Measurements from ENCODE around the gene FARP1.

Gene FARP1

DNA sequence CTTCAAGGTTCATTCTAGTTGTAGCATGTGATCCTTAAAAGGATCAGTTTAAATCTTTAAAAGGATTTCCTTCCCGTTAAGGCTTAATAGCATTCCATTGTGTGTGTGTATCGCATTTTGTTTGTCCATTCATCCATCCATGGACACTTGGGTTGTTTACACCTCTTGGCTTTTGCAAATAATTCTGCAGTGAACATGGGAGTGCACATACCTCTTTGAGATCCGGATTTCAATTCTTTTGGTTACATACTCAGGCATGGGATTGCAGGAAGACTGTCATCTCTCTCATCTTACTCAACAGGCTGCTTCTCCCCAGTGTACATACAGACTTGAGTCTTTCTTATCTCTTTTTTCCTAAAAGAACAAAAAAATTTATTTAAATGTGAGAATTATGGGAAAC is 32.9 kb downstream of the FARP1 start:
- DNase-seq (ENCODE audit: low spot score), result no peak

DNA sequence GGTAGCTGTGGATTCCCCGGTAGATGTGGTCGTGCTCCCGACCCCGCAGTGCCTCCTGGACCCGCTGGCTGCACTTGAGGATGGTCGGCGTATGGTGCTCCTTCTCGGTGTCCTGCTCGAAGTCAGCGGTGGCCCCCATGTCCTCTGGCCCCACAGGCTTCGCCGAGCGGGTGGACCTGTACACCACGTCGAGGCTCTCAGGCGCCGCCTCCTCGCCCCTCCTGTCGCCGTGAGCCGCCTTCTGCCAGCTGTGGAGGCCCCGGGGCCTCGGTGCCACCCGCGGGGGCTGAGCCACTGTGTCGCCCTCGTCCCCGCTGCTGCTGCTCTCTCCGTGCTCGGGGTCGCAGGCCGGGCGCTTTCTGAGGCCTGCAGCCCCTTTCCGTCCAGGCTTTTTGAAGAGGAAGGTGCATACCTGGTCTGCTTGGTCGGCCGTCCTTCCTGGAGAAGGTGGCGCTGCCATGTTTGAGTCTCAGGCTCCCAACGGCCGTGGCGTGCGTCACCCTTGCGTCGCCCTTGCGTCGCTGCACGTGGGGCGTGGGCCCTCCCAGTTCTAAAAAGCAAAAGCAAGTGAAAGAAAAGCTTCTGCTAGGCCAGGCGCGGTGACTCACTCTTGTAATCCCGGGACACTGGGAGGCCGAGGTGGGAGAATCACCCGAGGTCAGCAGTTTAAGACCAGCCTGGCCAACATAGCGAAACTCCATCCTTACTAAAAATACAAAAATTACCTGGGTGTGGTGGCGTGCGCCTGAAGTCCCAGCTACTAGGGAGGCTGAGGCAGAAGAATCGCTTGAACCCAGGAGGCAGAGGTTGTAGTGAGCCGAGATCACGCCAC is 34.1 kb downstream of the FARP1 start, which contains the start of gene RNF113B:
Gene RNF113B (minus strand): TSS at position 493 of the 832 bp plus-strand sequence. CDS start 33 bp downstream, at position 460.
- no peak for DNase-seq (ENCODE audit: low spot score)

DNA sequence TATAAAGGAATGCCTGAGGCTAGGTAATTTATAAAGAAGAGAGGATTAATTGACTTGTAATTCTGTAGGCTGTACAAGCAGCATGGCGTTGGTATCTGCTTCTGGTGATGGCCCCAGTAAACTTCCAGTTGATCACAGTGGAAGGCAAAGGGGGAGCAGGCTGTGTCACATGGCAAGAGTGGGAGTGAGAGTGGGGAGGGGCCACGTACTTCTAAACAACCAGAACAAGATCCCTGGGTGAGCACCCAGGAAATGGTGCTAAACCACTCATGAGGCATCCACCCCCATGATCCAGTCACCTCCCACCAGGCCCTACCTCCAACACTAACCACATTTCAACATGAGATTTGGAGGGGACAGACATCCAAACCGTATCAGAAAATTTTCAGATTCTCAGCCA is 37.2 kb downstream of the FARP1 start:
- no peak for DNase-seq (ENCODE audit: low spot score)

DNA sequence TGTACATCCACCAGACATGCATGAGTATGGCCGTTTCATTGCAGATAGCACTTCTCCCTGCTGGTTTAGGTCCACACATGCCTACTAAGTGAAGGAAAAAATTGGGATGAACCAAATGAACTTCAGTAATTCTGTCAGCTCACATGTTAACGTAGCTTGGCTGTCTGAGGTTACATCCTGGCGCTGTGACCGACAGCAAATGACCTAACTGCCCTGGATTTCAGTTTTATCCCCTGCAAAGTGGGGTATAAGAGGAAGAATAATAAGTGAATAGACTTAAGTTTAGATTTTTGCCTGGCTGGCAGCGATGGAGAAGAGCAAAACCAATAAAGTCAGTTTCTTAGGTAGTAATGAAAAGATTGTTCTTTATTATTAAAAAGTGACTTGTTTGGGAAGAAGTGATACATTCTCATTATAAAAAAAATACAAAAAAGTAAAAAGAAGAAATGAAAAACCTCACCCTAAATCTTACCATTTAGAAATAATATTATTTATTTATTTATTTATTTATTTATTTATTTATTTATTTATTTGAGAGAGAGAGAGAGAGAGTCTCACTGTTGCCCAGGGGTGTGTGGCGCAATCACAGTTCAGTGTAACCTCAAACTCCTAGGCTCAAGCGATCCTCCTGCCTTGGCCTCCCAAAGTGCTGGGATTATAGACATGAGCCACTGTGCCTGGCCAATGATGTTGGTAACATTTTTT is 38.4 kb downstream of the FARP1 start:
- no peak for DNase-seq (ENCODE audit: low spot score)

DNA sequence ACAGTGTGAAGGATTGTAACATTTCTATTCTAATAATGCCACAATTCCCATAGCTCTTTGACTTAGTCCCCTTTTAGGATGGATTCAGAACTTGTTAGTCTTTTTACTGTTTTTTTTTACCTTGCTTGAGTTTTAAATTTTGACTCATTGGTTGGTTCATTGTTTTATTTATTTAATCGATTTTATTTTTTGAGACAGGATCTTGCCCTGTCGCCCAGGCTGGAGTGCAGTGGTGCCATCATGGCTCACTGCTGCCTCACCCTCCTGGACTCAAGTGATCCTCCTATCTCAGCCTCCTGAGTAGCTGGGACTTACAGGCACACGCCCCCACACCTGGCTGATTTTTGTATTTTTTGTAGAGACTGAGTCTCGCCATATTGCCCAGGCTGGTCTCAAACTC is 39.3 kb downstream of the FARP1 start:
- DNase-seq (ENCODE audit: low spot score), result no peak

DNA sequence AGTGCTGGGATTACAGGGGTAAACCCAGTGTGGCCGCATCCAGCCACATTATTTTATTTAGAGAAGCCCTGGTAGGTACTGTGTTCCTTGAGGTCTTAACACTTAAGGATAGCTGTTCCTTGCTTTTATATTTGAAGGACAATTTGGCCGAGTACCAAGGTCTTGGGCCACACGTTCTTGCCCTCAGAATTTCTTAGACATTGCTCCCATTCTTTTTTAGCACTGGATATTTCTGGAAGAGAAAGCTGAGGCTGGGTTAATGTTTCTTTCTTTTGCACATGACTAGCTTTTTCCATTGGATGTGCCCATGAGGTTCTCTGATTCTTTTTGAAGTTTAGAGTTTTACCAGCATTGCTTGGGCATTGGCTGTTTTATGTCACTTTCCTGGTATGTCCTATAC is 39.7 kb downstream of the FARP1 start:
- DNase-seq (ENCODE audit: low spot score), result no peak

DNA sequence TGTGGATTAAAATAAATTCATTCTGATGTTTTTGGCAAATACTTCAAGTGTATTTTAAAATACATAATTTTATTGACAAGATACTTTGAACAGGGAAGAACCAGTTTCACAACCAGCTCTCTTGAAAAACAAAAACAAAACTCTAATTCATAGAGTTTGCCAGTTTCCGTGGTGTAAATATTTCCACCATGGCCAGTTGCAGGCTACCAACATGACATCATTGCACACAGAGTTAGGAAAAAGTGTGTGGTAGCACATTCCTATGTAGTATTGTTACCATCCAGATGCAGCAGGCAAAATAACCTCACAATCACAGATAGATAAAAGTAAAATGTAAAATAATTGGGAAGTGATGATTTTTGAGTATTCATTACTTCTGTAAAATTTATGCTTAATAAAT is 41.9 kb downstream of the FARP1 start:
- no peak for DNase-seq (ENCODE audit: low spot score)

DNA sequence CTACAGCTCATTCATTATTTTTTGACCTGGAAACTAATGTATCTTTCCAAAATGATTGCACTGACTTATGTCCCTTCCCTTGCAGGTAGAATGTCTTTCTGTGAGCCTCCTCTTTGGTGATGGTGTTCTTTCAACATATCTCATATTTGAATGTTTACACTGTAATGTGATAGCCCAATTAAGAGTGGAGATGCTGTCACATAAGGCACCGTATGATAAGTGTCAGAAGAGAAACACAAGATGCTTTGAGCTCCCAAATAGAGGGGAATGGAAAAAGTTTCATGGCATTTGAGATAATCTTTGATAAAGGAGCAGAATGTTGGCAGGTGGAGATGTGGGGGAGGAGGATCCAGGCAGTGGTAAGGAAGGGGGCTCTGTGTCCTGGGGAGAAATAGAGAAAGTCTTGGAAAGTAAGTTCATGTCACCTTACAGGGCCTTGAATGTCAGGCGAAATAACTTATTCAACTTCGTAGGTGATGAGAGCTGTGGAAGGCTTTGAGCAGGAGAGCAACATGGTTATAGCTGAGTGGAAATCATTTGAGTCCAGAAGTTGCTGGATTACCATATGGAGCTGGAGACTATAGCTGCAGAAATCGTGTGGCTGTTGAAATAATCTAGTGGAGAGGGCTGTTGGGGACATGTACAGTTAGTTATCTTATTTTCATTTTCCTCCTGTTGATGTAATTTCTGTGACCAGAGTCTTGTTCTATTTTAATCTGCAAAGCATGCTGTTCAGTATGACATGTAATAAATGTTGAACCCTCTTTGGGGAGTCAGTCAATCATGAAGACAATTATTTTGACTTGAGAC is 44.5 kb downstream of the FARP1 start:
- no peak for DNase-seq (ENCODE audit: low spot score)

DNA sequence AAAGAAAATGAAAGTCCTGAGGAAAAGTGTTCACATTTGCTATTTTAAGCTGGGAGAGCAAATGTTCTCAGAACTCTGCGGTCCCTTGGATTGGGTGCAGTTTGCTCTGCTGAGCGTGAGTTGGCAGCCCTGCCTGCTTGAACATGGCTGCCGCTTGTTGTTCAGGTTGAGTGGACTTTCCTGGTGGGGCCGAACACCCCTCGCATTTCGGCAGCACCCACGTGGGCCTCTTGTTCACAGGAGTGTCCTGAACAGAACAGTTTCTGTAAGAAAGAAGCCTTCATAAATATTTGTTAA is 45.0 kb downstream of the FARP1 start:
- DNase-seq (ENCODE audit: low spot score), result no peak

DNA sequence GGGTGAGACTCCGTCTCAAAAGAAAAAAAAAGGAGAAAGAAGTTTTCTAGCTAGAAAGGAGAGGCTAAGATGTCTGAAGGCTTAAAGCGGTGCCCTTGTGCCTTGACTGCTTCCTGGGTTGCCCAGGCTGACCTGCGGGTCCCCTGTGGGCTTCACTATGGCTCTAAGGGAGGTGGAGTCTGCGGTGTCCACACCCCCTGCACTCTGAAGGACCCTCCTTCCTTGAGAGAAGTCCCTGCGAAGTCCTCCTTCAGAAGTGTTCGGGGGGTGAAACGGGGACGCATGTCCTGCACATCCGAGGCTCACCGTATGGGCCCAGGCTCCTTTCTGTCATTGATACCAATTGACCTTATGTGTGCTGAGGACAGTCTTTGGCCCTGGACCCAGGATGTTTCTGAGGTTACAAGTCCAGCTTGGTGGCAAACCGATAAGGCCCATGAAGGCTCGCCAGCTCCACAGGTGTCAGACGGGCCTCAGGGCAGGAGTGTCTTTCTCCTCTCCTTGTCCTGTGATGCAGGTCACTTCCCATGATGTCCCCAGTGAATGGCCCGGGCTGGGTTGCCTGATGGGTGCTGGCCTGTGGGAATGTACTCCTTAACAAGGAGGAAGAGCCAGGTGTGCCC is 45.8 kb downstream of the FARP1 start:
- DNase-seq (ENCODE audit: low spot score), result no peak

DNA sequence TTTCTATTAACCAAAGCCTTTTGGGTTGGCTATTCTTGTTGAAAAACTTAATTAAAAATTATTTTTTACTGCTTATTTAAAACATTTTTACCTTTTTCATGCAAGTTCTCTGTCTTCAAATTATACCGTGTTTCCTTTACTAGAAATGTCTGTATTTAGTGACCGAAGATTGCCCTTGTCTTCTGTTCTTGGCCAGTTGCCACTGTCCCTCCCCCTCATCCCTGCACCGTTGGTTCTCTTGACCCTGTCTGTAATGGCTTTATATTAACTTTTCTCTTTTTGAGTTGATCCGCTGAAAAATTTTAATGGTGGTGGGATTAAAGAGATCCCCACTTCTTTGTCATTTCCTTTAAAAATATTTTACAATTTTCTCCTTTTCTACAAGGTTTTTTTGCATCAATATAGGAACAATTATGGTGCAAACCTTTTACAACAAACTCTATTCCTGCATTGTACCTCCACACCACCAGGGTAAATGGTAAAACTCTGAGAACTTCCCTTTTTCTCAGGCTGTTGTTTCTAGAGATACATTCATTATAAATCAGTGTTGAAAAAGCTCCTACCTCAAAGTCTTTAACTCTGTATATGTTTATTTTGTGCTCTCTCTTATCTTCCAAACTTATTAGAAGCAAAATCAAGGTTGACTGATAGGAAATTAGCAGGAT is 47.1 kb downstream of the FARP1 start:
- DNase-seq (ENCODE audit: low spot score), result no peak

DNA sequence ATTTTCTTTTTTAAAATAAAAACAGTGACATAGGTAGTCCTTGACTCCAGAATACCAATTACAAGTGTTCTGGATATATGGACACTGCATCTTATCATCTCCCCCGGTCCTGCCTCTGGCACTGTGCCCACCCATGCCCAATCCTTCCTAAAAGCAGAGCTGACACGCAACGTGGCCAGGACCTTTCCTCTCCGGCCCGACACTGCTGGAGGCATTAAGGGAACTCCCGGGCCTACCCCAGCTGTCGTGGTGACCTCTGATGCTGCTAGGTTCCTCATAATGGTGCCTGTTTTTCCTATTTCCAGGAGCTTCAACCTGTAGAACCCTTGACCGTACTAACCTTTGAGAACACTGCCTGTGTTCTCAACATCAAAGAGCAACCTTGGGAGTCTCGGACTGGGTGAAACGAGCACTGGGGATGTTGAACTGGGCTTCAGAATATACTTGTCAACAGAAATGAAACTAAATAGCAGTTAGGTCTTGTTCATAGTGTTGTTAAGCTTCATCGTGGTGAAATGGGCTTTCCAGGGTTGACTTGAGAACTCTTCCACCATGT is 48.1 kb downstream of the FARP1 start:
- no peak for DNase-seq (ENCODE audit: low spot score)

DNA sequence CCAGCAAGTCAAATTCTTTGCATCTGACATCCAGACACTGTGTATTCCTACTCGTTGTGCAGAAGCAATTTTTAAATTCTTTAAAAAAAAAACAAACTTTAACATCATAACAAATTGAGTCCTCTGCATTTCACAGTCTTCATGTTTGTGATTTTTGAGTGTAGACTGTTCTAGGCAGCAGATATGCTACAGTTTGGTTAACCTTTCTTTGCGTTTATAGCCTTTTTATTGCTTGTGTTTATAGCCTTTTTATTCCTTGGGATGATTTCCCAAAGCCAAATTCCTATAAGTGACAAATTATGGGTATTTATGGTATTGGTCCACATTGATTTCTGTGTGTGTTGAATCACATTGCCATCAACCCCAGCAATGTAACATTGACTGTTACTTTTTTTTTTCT is 49.1 kb downstream of the FARP1 start:
- DNase-seq (ENCODE audit: low spot score), result no peak

DNA sequence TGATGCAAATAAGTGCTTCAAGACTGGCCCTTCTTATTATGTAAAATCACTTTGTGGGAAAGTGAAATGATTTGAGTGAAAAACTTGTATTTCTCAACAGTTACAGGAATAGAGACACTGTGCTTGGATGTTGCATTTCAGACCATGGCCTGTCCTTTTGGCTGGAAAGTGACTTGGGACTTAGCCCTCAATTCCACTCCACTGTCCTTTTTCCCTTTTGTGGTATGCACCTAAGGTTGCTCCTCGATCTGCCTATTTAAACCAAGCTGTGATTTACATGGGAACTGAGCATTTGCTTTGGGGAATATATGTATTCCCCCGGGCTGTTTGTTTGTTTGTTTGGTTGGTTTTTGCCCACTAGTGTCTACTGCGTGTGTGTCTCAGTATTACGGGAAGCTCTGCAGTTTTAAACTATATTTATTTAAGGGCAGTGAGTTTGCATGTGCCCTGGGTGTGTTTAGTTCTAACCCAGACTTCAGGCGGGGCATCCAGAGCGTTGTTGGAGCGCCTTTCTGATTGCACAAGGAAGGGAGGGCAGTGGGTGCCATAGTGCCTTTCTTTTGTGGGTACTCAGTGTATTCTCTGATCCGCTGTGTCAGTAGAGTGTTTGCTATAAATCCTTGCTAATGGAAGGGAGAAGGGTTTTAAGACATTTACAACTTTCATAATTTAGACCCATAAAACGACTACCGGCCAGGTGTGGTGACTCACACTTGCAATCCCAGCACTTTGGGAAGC is 52.3 kb downstream of the FARP1 start:
- no peak for DNase-seq (ENCODE audit: low spot score)

DNA sequence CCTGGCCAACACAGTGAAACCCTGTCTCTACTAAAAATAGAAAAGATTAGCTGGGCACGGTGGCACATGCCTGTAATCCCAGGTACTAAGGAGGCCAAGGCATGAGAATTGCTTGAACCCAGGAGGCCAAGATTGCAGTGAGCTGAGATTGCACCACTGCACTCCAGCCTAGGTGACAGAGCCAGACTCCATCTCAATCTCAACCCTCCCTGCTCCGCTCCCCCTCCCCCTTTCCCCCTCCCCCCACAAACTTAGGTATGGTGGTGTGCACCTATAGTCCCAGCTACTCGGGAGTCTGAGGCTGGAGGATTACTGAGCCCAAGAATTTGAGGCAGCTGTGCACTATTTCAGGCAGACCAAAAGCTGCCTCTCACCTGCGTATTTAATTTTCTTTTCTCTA is 55.8 kb downstream of the FARP1 start:
- no peak for DNase-seq (ENCODE audit: low spot score)

DNA sequence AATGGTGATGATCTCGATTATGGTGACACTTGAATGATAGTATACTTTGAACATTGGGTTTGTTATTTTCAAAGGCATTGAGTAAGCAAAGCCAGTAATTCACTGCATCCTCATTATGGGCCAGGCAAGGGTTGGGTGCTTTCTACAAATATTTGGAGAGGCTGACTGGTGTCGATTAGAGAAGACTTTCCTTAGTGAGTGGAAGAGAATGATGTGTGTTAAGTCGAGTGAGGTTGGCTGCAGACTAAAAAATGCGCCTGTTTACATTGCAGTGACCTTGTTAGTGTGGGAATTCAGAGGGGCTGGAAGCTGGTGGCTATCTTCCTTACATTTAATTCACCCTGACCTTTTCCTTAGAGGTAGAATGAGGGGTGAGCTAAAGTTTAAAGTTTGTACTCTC is 56.6 kb downstream of the FARP1 start:
- DNase-seq (ENCODE audit: low spot score), result no peak

DNA sequence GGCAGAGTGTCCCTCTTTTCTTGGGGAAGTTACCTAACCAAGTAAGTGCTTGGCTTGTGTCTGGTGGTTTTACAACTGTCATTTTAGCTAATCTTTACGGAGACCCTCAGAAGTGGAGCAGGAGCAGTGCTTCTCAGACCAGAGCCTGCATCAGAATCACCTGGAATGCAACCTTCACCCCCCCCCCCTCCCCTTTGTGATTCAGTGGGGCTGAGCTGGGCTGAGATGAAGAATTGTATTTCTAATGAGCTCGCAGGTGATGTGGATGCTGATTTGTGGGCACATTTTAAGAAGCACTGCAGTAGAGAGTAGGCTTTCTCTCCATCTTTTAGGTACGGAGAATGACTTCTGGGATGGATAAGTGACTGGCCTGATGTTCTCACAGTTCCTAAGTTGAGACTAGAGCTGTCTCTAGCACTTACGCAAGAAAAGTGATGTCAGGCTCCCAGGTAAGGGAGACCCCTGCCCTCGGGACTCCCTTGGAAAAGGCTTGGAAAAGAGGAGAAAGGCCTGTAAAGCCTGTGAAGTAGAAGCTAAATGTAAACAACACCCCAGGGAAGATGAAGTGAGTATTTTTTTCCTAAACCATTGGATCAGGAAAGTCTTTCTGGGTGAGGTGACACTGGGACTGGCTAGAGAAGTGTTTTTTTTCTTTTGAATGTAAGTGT is 57.5 kb downstream of the FARP1 start:
- DNase-seq (ENCODE audit: low spot score), result no peak

DNA sequence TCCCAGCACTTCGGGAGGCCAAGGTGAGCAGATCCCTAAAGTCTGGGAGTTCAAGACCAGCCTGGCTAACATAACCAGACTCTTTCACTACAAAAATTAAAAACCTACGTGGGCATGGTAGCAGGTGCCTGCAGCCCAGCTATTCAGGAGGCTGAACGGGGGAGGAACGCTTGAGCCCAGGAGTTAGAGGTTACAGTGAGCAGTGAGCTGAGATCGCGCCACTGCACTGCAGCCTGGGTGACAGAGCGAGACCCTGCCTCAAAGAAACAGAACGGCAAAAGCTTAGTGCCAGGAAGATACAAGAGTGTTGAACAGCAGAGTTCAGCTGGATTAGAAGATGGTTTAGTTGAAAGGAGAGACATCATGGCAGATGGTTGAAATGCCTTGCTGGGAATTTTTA is 58.3 kb downstream of the FARP1 start:
- DNase-seq (ENCODE audit: low spot score), result no peak

DNA sequence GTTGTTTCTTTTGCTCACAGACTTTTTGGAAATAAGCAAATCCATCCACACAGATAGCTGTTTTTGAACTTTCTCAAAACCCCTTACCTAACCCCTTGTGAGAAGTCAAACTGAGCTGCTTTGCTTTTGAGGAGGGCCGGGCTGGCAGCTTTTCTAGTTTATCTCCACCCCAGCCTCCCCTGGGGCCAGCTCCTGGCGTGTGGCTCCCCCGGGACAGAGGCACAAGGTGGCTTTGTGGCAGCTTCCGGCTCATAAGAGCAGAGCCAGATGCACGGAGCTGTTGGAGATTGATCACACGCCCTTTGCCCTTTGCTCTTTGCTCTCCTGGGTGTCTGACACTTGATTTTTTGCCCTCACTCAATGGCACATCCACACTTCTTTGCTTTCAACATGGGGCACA is 59.1 kb downstream of the FARP1 start:
- peak; percentile 18 for DNase-seq (ENCODE audit: low spot score)

DNA sequence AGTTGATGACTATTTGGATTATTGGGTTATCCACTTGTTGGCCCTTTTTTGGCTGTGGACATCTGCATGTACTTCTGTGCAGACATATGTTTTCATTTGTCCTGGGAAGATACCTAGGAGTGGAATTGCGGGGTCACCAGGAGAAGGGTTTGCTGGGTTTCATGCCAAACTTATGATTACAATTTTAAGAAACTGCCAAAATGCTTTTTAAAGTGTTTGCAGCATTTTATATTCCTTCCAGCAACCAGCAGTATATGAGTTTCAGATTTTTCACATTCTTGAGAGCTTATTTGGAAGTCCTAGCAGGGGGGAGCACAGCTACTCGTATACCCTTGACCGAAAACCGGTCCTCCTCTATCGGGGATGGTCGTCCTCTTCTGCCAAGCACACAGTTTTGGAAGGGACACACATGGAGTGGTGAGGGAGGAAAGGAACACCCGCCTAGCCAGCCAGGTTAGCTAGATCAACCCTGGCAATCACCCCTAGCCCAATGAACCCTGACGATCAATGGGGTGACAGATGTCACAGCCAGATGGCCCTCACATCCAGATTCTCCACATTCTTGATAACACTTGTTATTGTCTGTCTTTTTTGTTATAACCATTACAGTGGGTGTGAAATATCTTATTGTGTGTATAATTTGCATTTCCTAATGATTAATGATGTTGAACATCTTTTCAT is 60.9 kb downstream of the FARP1 start:
- DNase-seq (ENCODE audit: low spot score), result peak; percentile 35
